HG03575 (cell line): Measurements from ENCODE around the gene EPHA3.

ENCODE experiments used
- ATAC-seq: cut with Tn5 transposase; IDR thresholded peaks from one replicate; pipeline ENCODE4 v1.9.1; 2021; ENCODE audit not compliant: unreplicated experiment, insufficient number of reproducible peaks, low FRiP score; ENCODE audit errors: extremely low read depth

EPHA3 gene

DNA sequence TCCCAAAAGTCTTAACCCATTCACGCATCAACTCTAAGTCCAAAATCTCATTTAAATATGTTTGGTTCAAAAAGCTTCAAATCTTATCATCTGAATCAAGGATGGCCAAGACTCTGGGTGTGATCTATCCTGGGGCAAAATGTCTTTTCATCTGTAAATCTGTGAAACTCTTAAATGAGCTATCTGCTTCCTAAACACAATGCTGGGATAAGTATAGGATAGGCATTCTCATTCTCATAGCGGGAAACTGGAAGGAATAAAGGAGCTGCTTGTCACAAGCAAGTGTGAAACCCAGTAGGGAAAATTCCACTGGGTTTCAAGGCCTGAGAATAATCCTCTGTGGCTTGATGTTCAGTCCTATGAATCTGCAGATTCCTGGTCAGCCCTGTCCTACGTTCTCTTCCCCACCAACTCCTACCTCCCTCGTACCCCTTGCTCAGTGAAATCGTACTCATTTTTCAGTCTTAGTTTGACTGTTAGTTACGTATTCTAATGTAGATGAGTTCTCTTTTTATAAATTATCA is 156.7 kb downstream of the EPHA3 start:
- ATAC-seq = no peak

DNA sequence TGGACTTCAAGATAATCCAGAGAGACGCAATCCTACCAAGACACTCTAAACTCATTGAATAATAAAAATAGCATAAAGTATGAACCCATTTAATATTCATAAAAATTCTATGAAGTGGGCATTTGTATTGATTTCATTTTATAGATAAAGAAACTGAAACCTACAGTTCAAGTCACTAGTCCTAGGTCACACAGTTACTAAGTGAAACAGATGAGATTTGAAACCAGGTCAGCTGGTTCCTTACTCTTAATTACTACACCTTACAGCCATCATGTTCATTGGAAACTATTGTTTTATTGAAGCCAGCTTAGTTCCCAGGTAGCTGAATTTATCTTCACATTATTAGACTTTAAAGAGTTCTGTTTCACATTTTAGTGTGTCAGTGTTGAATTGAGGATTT is 158.7 kb downstream of the EPHA3 start:
- no peak for ATAC-seq

DNA sequence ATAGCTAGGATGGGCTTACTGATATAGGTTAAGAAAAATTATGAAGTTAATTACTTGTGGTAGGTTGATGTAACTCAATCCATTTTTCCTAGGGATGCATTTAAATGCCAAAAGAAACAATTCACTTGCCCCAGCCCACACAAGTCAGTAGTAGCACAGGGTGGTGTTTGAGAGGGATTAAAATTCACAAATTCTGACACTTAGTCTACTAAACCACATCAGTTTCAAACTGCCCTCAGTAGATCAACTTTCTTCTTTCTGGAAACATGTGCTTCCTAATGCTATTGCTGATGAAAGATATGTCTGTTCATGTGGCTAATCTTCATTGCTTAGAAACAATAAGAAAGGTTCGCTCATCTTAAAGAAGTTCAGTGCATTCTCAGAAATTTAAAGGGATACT is 160.6 kb downstream of the EPHA3 start:
- no peak for ATAC-seq

DNA sequence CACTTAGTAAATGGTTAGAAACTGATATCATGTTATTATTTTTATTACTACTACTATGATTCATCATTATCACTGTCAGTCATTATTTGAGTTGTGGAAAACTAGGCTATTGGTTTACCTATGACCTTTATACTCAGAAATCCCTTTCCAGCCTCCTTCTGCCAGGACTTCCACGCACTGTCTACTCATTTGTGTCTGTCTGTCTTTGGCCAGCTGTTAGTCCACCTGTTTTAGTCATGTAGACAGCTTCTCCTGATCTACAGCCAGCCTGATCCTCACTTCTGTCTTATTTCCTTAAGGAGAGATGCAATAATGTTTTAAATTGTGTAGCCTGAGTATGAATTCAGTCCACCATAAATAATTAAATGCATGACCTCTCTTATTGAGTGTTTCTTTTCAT is 162.8 kb downstream of the EPHA3 start:
- ATAC-seq = no peak

DNA sequence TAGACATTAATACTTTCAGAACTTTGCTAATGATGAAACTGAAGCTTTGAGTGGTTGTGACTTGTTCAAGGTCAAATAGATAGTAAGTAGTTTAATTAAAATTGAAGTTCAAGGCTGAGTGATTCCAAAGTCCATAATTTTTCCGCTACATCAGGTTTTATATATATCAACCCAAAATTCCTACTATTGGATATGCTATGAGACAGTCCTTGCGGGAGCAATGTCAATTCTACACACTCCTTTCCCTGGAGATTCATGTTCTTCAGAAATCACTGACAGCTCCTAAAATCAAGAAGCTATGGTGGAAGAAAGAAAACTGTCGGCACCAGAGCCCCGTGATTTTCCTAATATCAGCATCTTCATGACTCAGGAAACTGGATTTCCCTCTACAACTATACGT is 167.6 kb downstream of the EPHA3 start:
- ATAC-seq = no peak

DNA sequence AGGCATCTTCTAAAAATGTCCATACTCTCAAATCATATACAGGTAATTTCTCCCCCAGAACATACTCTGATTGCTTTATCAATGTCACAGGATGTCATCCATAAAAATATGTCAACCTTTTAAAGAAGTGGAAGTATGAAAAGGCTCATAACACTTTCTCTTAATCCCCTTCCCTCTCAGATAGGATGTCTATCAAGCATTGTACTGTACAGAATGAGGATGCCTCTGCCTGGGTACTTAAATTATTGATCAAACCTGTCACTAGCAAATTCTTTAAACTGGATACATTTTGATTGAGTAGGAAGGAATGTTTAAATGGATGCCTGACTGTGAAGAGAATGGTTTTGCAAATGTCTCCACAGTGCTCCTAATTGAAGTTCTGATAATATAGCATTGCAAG is 168.7 kb downstream of the EPHA3 start:
- ATAC-seq = no peak

DNA sequence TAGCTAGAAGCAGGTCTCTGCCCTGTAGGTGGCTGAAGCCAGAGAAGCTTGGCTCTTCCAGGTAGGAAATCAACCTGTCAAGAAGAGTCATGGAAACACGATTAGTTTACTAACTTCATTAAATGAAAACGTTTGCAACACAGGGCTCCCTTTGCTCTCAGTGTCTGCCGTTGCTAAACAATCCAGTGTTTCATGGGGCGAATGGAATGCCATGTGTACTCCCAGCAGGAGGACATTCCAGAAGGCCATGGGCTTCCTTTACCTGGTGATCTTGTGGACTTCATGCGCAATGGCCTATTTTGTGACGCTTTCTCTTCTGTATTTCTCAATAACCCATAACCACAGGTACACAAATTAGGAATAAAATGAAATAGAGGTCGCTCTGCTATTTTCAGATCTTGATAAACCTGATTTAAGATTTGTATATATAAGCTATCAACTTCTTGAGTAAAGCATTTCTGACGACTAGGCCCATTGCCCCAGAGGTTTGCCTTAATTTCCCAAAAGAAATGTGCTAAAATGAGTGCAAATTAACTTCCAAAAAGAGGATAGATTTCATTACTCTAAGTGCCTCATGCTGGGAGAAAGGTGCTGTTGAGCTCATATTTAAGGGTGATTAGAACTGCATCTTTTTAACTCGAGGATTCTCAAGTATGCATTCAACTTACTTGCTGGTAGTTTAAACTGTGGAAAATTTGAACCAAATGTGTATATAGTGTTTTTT is 171.0 kb downstream of the EPHA3 start:
- ATAC-seq = no peak

DNA sequence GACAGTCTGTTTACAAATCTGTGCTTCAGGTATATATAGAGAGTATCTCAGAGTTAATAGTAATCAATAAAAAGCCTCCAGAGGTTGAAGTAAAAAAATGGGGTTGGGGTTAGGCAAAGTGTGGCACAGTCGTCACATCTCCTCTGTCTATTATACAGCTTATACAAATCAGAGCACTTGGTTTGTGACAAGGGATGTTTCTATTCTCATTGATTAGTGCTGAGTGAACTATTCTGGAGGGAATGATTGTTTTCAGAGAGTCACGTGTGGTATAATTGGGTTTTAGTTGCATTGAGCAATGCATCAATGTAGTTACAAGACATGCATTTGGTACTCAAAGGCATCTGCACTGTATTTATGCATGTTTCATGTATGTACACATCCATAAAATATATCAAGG is 172.9 kb downstream of the EPHA3 start:
- no peak for ATAC-seq

DNA sequence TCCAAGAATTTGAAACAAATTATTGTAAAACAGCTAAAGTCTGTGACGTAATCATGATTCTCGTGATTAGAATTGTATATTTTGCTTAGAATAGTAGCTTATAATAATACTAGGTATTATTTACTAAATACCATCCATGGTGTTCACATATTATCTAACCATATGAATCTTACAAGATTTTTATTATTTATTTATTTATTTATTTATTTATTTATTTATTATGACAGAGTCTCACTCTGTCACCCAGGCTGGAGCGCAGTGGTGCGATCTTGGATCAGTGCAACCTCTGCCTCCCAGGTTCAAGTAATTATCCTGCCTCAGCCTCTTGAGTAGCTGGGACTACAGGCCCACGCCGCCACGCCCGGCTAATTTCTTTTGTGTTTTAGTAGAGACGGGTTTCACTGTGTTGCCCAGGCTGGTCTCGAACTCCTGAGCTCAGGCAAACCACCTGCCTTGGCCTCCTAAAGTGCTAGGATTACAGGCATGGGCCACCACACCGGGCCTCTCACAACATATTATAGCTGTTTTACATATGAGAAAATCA is 173.5 kb downstream of the EPHA3 start:
- ATAC-seq = no peak

DNA sequence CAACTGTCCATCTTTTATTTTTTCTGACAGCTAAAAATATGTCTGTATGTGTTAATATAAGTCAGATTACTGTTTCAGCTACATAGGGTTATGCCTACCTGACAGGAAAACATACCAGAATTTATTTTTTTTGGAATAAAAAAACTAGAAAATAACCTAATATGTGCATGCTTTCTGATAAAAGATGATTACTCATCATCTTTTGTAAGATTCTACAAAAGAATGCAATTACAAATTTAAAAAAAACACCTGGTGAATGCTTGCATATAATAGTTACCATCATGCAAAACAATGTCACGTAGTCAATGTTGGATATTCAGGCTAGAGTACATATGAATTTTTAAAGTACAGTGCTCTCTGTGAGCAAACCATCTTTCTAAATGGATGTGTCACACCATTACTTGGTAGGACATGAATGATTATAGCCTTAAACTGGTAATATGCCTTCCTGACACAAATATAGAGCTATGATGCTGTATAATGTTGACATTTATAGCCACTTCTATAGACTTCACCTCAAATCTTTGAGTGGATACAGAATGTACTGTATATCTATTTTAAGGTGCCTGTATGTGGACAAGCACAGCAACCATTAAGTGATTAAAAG is 180.6 kb downstream of the EPHA3 start:
- ATAC-seq = no peak

DNA sequence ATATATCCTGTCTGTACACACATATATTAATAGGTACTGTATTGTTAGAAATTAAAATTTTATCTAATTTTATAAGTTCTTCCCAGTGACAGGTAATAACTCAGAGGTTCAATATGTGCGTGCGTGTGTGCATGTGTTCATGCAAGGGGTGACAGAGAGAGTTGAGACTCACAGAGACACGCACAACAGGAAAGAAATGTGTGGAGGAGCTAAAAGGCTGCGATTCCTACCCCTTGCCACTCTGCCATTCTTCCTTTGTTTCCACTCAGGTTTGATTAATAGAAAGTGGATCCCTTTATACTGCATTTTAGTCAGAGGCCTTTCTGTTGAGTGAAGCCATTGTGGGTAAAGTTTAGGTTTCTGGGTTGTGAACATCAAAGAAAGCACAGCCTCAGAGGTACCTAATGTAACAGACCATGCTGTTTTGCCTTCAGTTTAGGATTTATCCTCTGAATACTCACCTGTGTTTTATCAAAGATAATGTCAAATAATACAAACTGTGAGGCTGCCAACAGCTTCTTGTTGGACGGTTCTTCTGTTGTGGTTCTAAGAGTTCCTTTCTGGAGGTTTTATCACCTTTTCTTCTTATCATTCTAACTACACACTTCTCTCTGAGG is 182.3 kb downstream of the EPHA3 start:
- no peak for ATAC-seq

DNA sequence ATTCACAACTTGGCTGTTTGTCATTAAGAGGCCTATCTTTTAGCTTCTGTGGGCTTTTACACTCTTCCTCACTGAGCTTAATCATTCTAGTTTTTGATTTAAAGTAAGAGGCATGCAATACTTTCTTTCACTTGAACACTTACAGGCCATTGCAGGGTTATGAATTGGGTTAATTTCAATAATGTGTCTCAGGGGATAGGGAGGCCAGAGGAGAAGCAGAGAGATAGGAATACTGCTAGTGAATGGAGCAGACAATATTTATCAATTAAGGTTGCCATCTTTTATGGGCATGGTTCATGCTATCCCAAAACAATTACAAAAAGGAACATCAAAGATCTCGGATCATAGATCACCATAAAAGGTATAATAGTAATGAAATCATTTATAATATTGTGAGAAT is 189.8 kb downstream of the EPHA3 start:
- no peak for ATAC-seq

DNA sequence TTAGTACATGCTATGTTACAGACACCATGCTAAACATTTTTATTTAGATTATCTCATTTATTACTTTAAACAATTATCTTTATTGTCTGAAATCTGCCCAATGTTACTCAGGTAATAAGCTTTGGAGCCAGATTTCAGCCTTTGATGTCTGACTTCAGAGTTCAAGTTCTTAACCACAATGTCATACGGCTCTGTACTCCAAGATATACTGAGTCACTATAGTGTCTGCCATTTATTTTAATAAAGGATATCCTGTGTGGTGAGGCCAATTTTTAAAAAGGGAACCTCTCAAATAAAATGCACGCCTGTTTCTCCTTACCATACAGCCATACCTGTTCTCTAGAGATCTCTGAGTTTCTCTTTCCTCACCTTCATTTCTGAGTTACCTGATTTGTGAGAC is 193.1 kb downstream of the EPHA3 start:
- ATAC-seq = no peak

DNA sequence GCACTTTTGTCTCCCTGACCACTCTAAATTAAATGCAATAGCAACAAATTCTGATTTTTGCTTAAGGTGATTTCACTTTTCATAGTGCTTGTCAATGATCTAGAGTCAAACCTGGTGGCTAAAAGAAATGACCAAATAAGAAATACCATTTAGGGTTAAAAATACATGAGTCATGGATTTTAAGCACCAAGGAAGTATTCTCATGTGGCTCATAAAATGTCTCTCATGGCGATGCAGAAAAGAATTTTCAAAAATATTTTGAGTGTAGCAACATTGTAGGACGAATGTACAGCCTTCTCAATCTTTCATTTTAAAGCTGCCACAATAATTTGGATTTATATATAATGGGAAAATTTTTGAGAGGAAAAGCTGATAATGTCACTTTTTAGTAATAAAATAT is 193.6 kb downstream of the EPHA3 start:
- no peak for ATAC-seq

DNA sequence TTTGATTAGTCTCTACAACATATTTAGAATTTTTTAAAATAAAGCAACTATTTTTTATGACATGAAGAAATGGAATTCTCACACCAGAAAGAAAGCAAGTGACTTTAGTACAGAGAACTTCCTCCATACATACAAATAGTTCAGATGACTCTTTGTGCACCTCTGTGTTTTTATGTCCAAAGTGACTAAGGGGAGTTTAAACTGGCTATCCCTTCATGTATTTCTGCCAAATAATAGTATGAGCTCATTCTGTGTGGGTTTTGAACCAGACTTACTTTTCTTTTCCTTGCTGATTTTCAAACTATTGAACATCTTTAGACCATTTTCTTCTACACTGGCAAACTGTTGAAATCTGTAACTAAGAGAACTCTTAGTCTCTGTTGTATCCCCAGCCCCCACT is 196.3 kb downstream of the EPHA3 start:
- no peak for ATAC-seq

DNA sequence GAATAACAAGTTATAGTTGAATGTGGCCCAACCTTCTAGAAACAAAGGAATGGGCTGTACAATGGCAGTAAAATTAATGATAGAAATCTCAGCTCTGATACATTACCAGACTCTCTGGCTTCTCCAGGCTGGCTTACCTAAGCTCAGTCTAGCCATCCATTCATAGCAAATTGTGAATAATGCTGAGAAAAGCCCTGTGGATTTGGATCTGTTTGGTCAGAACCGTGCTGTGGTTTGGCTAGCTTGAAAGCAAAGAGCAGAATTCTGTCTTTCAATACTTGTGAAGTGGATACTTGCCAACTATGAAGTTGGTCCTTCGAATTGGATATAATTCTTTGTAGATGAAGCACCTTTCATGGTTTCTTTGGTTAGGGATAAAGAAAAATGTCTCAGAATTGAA is 199.1 kb downstream of the EPHA3 start:
- no peak for ATAC-seq

DNA sequence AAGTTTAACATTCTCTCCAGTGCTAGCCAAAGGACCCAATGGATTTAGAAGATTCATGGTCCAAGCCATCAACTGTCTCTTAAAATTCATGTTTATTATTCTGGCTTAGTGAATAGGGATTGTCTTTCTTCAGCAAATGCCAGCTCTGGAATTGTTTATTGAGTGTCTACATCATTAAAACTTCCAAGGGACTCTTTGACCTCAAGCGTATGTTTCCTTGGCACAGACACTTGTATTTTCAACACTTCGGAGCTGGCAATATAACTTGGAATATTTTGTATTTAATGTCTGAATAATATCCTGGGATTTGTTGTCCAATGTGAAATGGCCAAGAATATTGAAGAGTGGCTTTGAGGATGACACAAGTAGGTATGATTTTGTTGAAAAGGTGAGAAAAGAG is 204.2 kb downstream of the EPHA3 start:
- no peak for ATAC-seq

DNA sequence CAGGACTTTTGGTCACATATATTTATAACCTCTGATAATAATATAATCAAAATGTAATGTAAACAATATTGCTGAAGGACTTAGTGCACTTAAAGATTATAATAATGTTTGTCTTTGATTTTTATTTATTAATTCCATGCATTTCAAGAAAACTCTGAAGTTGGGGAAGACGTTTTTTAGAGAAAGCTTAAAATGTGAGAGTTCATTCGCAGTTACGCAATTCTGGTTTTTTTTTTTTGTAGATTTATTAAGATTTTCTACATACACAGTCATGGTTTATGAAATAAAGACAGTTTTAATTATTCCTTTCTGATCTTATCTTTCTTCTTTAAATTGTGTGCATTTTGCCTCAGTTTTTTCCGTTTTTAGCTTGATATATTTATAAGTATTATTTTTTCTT is 204.7 kb downstream of the EPHA3 start:
- no peak for ATAC-seq

DNA sequence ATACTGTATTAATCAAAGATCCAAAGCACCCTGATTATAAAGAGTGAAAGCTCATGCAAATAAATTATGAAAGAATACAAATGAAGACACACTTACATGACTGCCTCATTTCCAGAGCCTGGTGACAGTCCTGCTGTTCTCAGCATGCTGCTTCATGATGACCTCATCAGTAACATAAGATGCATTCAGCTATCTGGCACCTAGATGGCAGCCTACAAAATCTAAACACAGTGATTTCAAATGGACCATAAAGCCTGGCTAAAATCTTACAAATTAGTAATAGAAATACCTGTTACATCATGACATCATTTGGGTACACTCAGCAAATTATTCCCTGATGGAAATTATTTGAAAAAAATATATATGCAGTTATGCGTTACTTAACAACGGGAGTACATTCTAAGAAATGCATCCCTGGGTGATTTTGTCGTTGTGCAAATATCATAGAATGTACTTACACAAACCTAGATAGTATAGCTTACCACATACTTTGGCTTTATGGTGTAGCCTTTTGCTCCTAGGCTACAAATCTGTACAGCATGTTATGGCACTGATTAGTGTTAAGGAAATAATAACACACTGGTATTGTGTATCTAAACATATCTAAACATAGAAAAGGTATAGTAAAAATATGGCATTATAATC is 207.2 kb downstream of the EPHA3 start:
- ATAC-seq = no peak
